WTC11 (cell line): ENCODE data around the gene VWA7. TPM values are rescaled to one million over a fixed set of nuclear protein-coding genes. Genes with fewer than 3 reads are reported as not detected.

Experiments used
- ATAC-seq: fragments of 200-7000 bp; cut with Tn5 transposase; 2 replicates; pipeline ENCODE4 v1.10.0; 2021; ENCODE audit warnings: mild to moderate bottlenecking, moderate library complexity
- CTCF ChIA-PET: fragments of 300-600 bp; sonication (Branson Sonifier 250); formaldehyde crosslinking; loops from one replicate; lab custom pipeline; 2021; ENCODE audit warnings: antibody characterized with exemption; lab: Charles Lee
- POLR2A ChIA-PET: fragments of 350-600 bp; sonication (Branson Sonifier 250); formaldehyde crosslinking; loops from one replicate; lab custom pipeline; 2021; ENCODE audit warnings: antibody characterized with exemption; lab: Charles Lee
- DNase-seq: peaks from one replicate; pipeline ENCODE4 v3.0.0; 2021; ENCODE audit warnings: low spot score
- H3K27ac Mint-ChIP-seq: 2 replicates; pipeline ENCODE4 v1.8.0; 2021; ENCODE audit warnings: mixed read lengths
- H3K27me3 Mint-ChIP-seq: 2 replicates; pipeline ENCODE4 v1.8.0; 2021; ENCODE audit warnings: low read depth, mild to moderate bottlenecking, moderate library complexity, mixed read lengths
- H3K36me3 Mint-ChIP-seq: 2 replicates; pipeline ENCODE4 v1.8.0; 2021; ENCODE audit warnings: mixed read lengths
- H3K4me1 Mint-ChIP-seq: 2 replicates; pipeline ENCODE4 v1.8.0; 2022; ENCODE audit warnings: mixed read lengths
- H3K4me3 Mint-ChIP-seq: 2 replicates; pipeline ENCODE4 v1.8.0; 2021; ENCODE audit warnings: mild to moderate bottlenecking, moderate library complexity, mixed read lengths
- H3K9me3 Mint-ChIP-seq: 2 replicates; pipeline ENCODE4 v1.8.0; 2021; ENCODE audit warnings: mixed read lengths
- ATF6 ChIP-seq: sonication (generic); formaldehyde crosslinking; IDR thresholded peaks from 2 replicates; pipeline ENCODE4 v1.8.1; 2023; ENCODE audit warnings: mild to moderate bottlenecking, missing genetic modification reagents
- CDX4 ChIP-seq: fragments of 250-450 bp; sonication (Bioruptor Pico); IDR thresholded peaks from 2 replicates; pipeline ENCODE4 v1.9.0; 2021; ENCODE audit warnings: moderate library complexity, mild to moderate bottlenecking, inconsistent platforms, borderline replicate concordance
- CTCF ChIP-seq: fragments of 200-600 bp; IDR thresholded peaks from 2 replicates; pipeline ENCODE4 v1.8.0; 2022; ENCODE audit warnings: antibody characterized with exemption
- ERG ChIP-seq: fragments of 250-450 bp; sonication (Bioruptor Pico); IDR thresholded peaks from 2 replicates; pipeline ENCODE4 v1.8.0; 2021; ENCODE audit warnings: mild to moderate bottlenecking
- ETV6 ChIP-seq: sonication (generic); formaldehyde crosslinking; IDR thresholded peaks from 2 replicates; pipeline ENCODE4 v1.8.1; 2022; ENCODE audit warnings: mild to moderate bottlenecking, missing genetic modification reagents
- GRHL2 ChIP-seq: fragments of 250-450 bp; sonication (Bioruptor Pico); IDR thresholded peaks from 2 replicates; pipeline ENCODE4 v1.8.0; 2022; ENCODE audit warnings: mild to moderate bottlenecking, moderate library complexity; ENCODE audit not compliant: insufficient replicate concordance, severe bottlenecking
- GTF2I ChIP-seq: fragments of 250-450 bp; sonication (Bioruptor Pico); conservative IDR thresholded peaks from 2 replicates; pipeline ENCODE4 v1.4.0; 2021; ENCODE audit warnings: mild to moderate bottlenecking
- HMGA2 ChIP-seq: fragments of 250-450 bp; sonication (Bioruptor Pico); IDR thresholded peaks from 2 replicates; pipeline ENCODE4 v1.4.0; 2021; ENCODE audit warnings: mild to moderate bottlenecking, moderate library complexity
- IRF2 ChIP-seq: sonication (generic); formaldehyde crosslinking; IDR thresholded peaks from 2 replicates; pipeline ENCODE4 v1.8.0; 2022; ENCODE audit warnings: low read depth, missing genetic modification reagents, borderline replicate concordance
- JUN ChIP-seq: sonication (generic); formaldehyde crosslinking; IDR thresholded peaks from 2 replicates; pipeline ENCODE4 v1.8.0; 2023; ENCODE audit warnings: mild to moderate bottlenecking, missing genetic modification reagents
- MLX ChIP-seq: sonication (generic); formaldehyde crosslinking; IDR thresholded peaks from 2 replicates; pipeline ENCODE4 v1.8.1; 2023; ENCODE audit warnings: mild to moderate bottlenecking, missing genetic modification reagents, moderate library complexity
- MXD4 ChIP-seq: fragments of 250-450 bp; sonication (Bioruptor Pico); IDR thresholded peaks from 2 replicates; pipeline ENCODE4 v1.8.0; 2021; ENCODE audit warnings: mild to moderate bottlenecking, moderate library complexity, borderline replicate concordance
- NFATC4 ChIP-seq: fragments of 250-450 bp; sonication (Bioruptor Pico); IDR thresholded peaks from 2 replicates; pipeline ENCODE4 v1.9.0; 2021; ENCODE audit warnings: mild to moderate bottlenecking
- NFE2L1 ChIP-seq: sonication (generic); formaldehyde crosslinking; IDR thresholded peaks from 2 replicates; pipeline ENCODE4 v1.8.1; 2023; ENCODE audit warnings: missing genetic modification reagents
- NR3C1 ChIP-seq: sonication (generic); formaldehyde crosslinking; conservative IDR thresholded peaks from 2 replicates; pipeline ENCODE4 v1.8.1; 2023; ENCODE audit warnings: low read depth, mild to moderate bottlenecking, missing genetic modification reagents
- SOX15 ChIP-seq: fragments of 250-450 bp; sonication (Bioruptor Pico); IDR thresholded peaks from 2 replicates; pipeline ENCODE4 v1.9.0; 2021; ENCODE audit warnings: mild to moderate bottlenecking
- SP1 ChIP-seq: sonication (generic); formaldehyde crosslinking; conservative IDR thresholded peaks from 2 replicates; pipeline ENCODE4 v1.8.1; 2022; ENCODE audit warnings: missing genetic modification reagents
- TP53 ChIP-seq: sonication (generic); formaldehyde crosslinking; IDR thresholded peaks from 2 replicates; pipeline ENCODE4 v1.8.1; 2023; ENCODE audit warnings: mild to moderate bottlenecking, missing genetic modification reagents
- USF2 ChIP-seq: sonication (generic); formaldehyde crosslinking; IDR thresholded peaks from 2 replicates; pipeline ENCODE4 v1.8.1; 2023; ENCODE audit warnings: mild to moderate bottlenecking, missing genetic modification reagents, moderate library complexity
- ZBTB43 ChIP-seq: sonication (generic); formaldehyde crosslinking; IDR thresholded peaks from 2 replicates; pipeline ENCODE4 v1.8.1; 2023; ENCODE audit warnings: mild to moderate bottlenecking, missing genetic modification reagents
- ZMAT4 ChIP-seq: fragments of 250-450 bp; sonication (Bioruptor Pico); IDR thresholded peaks from 2 replicates; pipeline ENCODE4 v1.9.0; 2021; ENCODE audit warnings: mild to moderate bottlenecking
- ZNF317 ChIP-seq: sonication (generic); formaldehyde crosslinking; IDR thresholded peaks from 2 replicates; pipeline ENCODE4 v1.8.1; 2023; ENCODE audit warnings: low read depth, mild to moderate bottlenecking, moderate library complexity, missing genetic modification reagents, borderline replicate concordance
- ZNF532 ChIP-seq: fragments of 250-450 bp; sonication (Bioruptor Pico); IDR thresholded peaks from 2 replicates; pipeline ENCODE4 v1.9.0; 2021; ENCODE audit warnings: mild to moderate bottlenecking, borderline replicate concordance
- total RNA-seq: library from RNA; stranded (reverse); gene quantifications from 3 replicates; pipeline ENCODE4 v1.2.3, GENCODE V29; 2021

Gene VWA7
- total RNA-seq, 1 experiment from 2014 or later, result 1.8 TPM

- Mint-ChIP-seq H3K9me3 (no peaks in the 10 kb centered on the region), H3K27ac (peak within 1 kb of the TSS; percentile 90), H3K36me3 (peaks cover 25% of the 10 kb centered on the region), H3K4me1 (peaks cover 41% of the 10 kb centered on the region), H3K4me3 (peak within 1 kb of the TSS; percentile 93), H3K27me3 (no peaks in the 10 kb centered on the region; the same call in 1 of the 2 replicates)
- POLR2A ChIA-PET, result interaction anchor here (1.0 to 2.5 kb wide), 5 partner anchors 17 to 91 kb away, joined by 3 to 7 read pairs (median 4); partner anchors contain the start of genes BAG6 and HSPA1B
- DNase-seq (peak; percentile 81), ATAC-seq (peak; percentile 26)
- CTCF ChIA-PET, result interaction anchor here (0.6 to 7.1 kb wide), 13 partner anchors 12 to 216 kb away, joined by 3 to 62 read pairs (median 4); partner anchors contain the start of genes C6orf47, LSM2 and LY6G5C
- TF ChIP-seq JUN (no peak), MXD4 (CRISPR knock-in tag) (no peak), SOX15 (CRISPR knock-in tag) (no peak), ZNF532 (CRISPR knock-in tag) (no peak), NR3C1 (no peak), IRF2 (no peak), MLX (CRISPR knock-in tag) (no peak), ZNF317 (CRISPR knock-in tag) (no peak), TP53 (no peak), GRHL2 (CRISPR knock-in tag) (no peak), CDX4 (CRISPR knock-in tag) (no peak), NFATC4 (no peak), HMGA2 (CRISPR knock-in tag) (no peak), ERG (CRISPR knock-in tag) (no peak), SP1 (peak; percentile 69), ETV6 (CRISPR knock-in tag) (0 out of 2 replicates have a peak, but pooled peaks have one; percentile 1), NFE2L1 (peak; percentile 94), GTF2I (CRISPR knock-in tag) (no peak), ZMAT4 (no peak), CTCF (no peak), ATF6 (CRISPR knock-in tag) (no peak), ZBTB43 (CRISPR knock-in tag) (no peak), USF2 (CRISPR knock-in tag) (no peak)
Observed at GRCh38 chr6:31736021-31736767, 40.9 kb downstream of the VWA7 start, which contains the start of gene CLIC1. TSS of gene CLIC1 (minus strand) at chr6:31736530. CDS start at chr6:31736300, 230 bp downstream.
